ENCODE measurements around the gene LPCAT3. TPM values are rescaled to one million over a fixed set of nuclear protein-coding genes. Genes with fewer than 3 reads are reported as not detected.

LPCAT3 gene
- total RNA-seq, 1 experiment from 2014 or later: 54.3 TPM

DNA sequence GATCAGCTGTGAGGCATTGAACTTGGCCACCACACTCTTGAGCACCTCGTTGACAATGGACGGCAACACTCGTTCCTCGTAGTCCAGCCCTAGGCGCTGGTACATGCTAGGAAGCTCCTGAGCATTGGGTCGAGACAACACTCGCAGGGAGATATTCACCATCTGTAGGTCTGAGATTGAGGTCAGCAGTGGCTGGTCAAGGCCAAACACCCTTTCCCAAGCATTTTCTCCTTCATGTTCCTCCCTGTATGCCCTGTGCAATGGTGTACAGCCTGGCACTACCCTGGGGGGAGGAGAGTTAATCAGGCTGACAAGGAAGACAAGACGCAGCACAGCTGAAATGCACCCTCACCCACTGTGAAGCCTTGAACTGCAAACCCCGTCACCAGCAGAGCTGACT is 49.9 kb downstream of the LPCAT3 start:
- POLR2A ChIA-PET: interaction anchor here (0.5 kb wide), 1 partner anchor 60 kb away, joined by 7 read pairs; no protein-coding TSS in a partner anchor
- BruUV-seq (replicated peaks): no TSS peak
- CTCF ChIA-PET: no interaction called here
- TF ChIP-seq SIN3A (IDR thresholded peaks at IDR 0.05; ENCODE audit: borderline replicate concordance, insufficient read depth, low read depth, low read length) (no peak), POLR2AphosphoS5 (IDR thresholded peaks at IDR 0.05; ENCODE audit: low read depth, low read length) (no peak), TCF7L2 (IDR thresholded peaks at IDR 0.05; ENCODE audit: low read depth, low read length) (no peak), REST (IDR thresholded peaks at IDR 0.05; ENCODE audit: insufficient read depth in 1 of 2, low read depth in 2 of 2, low read length in 1 of 2) (no peak)
- TF ChIP-seq, protein P1, sequence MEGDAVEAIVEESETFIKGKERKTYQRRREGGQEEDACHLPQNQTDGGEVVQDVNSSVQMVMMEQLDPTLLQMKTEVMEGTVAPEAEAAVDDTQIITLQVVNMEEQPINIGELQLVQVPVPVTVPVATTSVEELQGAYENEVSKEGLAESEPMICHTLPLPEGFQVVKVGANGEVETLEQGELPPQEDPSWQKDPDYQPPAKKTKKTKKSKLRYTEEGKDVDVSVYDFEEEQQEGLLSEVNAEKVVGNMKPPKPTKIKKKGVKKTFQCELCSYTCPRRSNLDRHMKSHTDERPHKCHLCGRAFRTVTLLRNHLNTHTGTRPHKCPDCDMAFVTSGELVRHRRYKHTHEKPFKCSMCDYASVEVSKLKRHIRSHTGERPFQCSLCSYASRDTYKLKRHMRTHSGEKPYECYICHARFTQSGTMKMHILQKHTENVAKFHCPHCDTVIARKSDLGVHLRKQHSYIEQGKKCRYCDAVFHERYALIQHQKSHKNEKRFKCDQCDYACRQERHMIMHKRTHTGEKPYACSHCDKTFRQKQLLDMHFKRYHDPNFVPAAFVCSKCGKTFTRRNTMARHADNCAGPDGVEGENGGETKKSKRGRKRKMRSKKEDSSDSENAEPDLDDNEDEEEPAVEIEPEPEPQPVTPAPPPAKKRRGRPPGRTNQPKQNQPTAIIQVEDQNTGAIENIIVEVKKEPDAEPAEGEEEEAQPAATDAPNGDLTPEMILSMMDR (IDR thresholded peaks at IDR 0.05): no peak
- no peaks in the 10 kb centered on the region for H3K27me3 ChIP-seq (ENCODE audit: control insufficient read depth, insufficient read depth, low read length)
- DNase-seq (ENCODE audit: low read depth, low spot score) (no peak), ATAC-seq (no peak)
- H3K4me1 ChIP-seq (ENCODE audit: control insufficient read depth, insufficient read depth, low read length): peaks cover 23% of the 10 kb centered on the region
- H3K9me3 ChIP-seq (ENCODE audit: control insufficient read depth, insufficient read depth, low read depth, low read length): no peaks in the 10 kb centered on the region
- in situ Hi-C loops (cut with HindIII; ENCODE audit: low pct_unique_long_range_greater_than_20kb, low sequenced_read_pairs) (no loop called here), intact Hi-C loops (cut with micrococcal nuclease; ENCODE audit: unreplicated experiment) (no loop called here)
- peaks cover 16% of the 10 kb centered on the region for H3K36me3 ChIP-seq (ENCODE audit: control insufficient read depth, insufficient read depth, low read length)
- peak overlapping the region; percentile 91 for H3K27ac ChIP-seq (ENCODE audit: low read length)
- H3K4me3 ChIP-seq (ENCODE audit: low read depth in 2 of 2, low read length in 2 of 2): peak overlapping the region in 1 of 2 experiments; percentile 71; a peak in 2 of 4 replicates

- peaks cover 16% of the 10 kb centered on the region for H3K36me3 ChIP-seq (ENCODE audit: control insufficient read depth, insufficient read depth, low read length)
- peaks cover 20% of the 10 kb centered on the region for H3K4me1 ChIP-seq (ENCODE audit: control insufficient read depth, insufficient read depth, low read length)
- H3K27ac ChIP-seq (ENCODE audit: low read length): peak overlapping the region; percentile 44; the same call in 1 of the 2 replicates
- CTCF ChIA-PET: no interaction called here
- intact Hi-C loops (cut with micrococcal nuclease; ENCODE audit: unreplicated experiment): no loop called here
- TF ChIP-seq SIN3A (IDR thresholded peaks at IDR 0.05; ENCODE audit: borderline replicate concordance, insufficient read depth, low read depth, low read length) (no peak), REST (IDR thresholded peaks at IDR 0.05; ENCODE audit: insufficient read depth in 1 of 2, low read depth in 2 of 2, low read length in 1 of 2) (no peak), POLR2AphosphoS5 (IDR thresholded peaks at IDR 0.05; ENCODE audit: low read depth, low read length) (no peak), TCF7L2 (IDR thresholded peaks at IDR 0.05; ENCODE audit: low read depth, low read length) (no peak)
- TF ChIP-seq, protein P1 (IDR thresholded peaks at IDR 0.05): no peak
- H3K27me3 ChIP-seq (ENCODE audit: control insufficient read depth, insufficient read depth, low read length): no peaks in the 10 kb centered on the region
- no TSS peak for BruUV-seq (replicated peaks)
- in situ Hi-C loops (cut with HindIII; ENCODE audit: low pct_unique_long_range_greater_than_20kb, low sequenced_read_pairs): no loop called here
- POLR2A ChIA-PET: interaction anchor here (0.6 kb wide), 1 partner anchor 18 kb away, joined by 4 read pairs; no protein-coding TSS in a partner anchor
- H3K4me3 ChIP-seq (ENCODE audit: low read depth in 2 of 2, low read length in 2 of 2): no peak overlapping the region
- no peaks in the 10 kb centered on the region for H3K9me3 ChIP-seq (ENCODE audit: control insufficient read depth, insufficient read depth, low read depth, low read length)
- no peak for DNase-seq (ENCODE audit: low read depth, low spot score)
- no peak for ATAC-seq
These were observed 50.6 kb downstream of the LPCAT3 start for GRCh38 chr12:6967651-6968100.

All from Panc1 (cell line).